Lower leg skin (tissue), 4 donors: ENCODE data around the gene GRAMD2B. TPM values are rescaled to one million over a fixed set of nuclear protein-coding genes. Genes with fewer than 3 reads are reported as not detected.

Experiments
- DNase-seq, 2 donors: peaks; one replicate each; pipeline ENCODE4 v3.0.0-alpha.2; 2019; ENCODE audit warnings: low spot score in 2 of 2
- H3K4me3 ChIP-seq: fragments of 200-600 bp; sonication (generic); 2 replicates; pipeline ENCODE4 v1.5.1; 2017; ENCODE audit warnings: mild to moderate bottlenecking, low read depth; ENCODE audit not compliant: poor library complexity, severe bottlenecking
- POLR2A ChIP-seq, 2 donors: fragments of 450-650 bp; IDR thresholded peaks; one replicate each; pipeline ENCODE4 v1.6.1; 2016 to 2017; ENCODE audit warnings: antibody characterized with exemption in 2 of 2, mild to moderate bottlenecking in 1 of 2, moderate library complexity in 1 of 2
- WGBS, 2 donors: methylation state at CpG; one replicate each; pipeline ENCODE4 v1.1.5; 2018; 5-methylcytosine and 5-hydroxymethylcytosine counted together
- intact Hi-C: fragments of 100-400 bp; cut with DNase I; formaldehyde crosslinking; loops from one replicate; pipeline ENCODE4 v1.15.0; 2023; ENCODE audit warnings: low total_unique reads
- total RNA-seq, 4 donors: library from RNA; depleted of rRNA; stranded (reverse); fragments of >200 nt; gene quantifications; one replicate each; pipeline ENCODE4 v1.1.0, GENCODE V29; 2016
- TF ChIP-seq, protein P1 (sequence below), 3 donors: fragments of 450-650 bp; IDR thresholded peaks; one replicate each; pipeline ENCODE4 v1.5.1; 2016; ENCODE audit warnings: antibody characterized with exemption in 3 of 3, mild to moderate bottlenecking in 3 of 3, moderate library complexity in 2 of 3

The GRAMD2B gene
- total RNA-seq, 4 donors from 2014 or later, result 58.9 to 99.8 (median 75.8) TPM

DNA sequence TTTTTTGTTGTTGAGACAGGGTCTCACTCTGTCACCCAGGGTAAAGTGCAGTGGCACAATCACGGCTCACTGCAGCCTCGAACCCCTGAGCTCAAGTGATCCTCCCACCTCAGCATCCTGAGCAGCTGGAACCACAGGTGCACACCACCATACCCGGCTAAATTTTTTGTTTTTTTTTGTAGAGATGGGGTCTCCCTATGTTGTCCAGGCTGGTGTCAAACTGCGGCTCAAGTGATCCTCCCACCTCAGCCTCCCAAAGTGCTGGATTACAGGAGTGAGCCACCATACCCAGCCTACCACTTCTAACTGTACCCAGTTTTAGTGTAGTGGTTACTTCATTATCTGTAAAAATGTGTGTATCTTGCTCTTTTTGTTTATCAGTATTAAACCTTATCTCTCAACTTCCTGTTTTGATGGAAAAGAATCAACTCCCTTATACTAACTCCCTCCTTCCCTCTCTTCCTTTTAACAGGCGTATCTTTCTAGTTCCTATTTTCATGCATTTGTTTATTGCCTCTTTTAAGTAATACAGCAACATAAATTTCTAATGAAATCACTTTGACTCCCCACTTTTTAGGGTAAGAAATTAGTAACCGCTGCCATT lies 33.1 kb downstream of the GRAMD2B start:
- WGBS, 2 donors, result 76 to 89% methylated on average over 6 of the region's 6 CpGs
- no peak for DNase-seq
- H3K4me3 ChIP-seq, result no peak overlapping the region
- TF ChIP-seq, protein P1, sequence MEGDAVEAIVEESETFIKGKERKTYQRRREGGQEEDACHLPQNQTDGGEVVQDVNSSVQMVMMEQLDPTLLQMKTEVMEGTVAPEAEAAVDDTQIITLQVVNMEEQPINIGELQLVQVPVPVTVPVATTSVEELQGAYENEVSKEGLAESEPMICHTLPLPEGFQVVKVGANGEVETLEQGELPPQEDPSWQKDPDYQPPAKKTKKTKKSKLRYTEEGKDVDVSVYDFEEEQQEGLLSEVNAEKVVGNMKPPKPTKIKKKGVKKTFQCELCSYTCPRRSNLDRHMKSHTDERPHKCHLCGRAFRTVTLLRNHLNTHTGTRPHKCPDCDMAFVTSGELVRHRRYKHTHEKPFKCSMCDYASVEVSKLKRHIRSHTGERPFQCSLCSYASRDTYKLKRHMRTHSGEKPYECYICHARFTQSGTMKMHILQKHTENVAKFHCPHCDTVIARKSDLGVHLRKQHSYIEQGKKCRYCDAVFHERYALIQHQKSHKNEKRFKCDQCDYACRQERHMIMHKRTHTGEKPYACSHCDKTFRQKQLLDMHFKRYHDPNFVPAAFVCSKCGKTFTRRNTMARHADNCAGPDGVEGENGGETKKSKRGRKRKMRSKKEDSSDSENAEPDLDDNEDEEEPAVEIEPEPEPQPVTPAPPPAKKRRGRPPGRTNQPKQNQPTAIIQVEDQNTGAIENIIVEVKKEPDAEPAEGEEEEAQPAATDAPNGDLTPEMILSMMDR (IDR thresholded peaks at IDR 0.05), result no peak
- TF ChIP-seq POLR2A (IDR thresholded peaks at IDR 0.05), result no peak
- intact Hi-C loops, result no loop called here

DNA sequence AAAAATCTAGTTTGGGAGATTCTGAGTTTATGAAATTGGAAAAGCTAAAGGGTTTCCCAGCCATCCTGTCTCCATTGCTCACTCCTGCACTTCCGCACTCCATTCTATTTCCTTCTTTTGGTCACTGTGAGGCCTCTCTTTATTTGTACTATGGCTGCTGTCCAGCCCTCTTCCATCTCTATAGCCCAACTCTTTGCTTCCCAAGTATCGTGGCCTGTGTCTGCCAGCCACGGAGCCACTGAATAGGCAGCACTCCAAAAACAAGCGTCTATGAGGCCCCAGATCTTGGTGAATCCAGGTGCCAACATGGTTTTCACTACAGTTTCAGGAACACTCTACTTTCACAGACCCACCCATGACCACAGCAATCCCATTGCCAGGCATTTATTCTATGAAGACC lies 37.2 kb downstream of the GRAMD2B start:
- DNase-seq, result no peak
- H3K4me3 ChIP-seq, result no peak overlapping the region
- intact Hi-C loops, result no loop called here
- 85 to 87% methylated on average over 4 of the region's 4 CpGs for WGBS, 2 donors
- TF ChIP-seq, protein P1 (IDR thresholded peaks at IDR 0.05), result no peak
- TF ChIP-seq POLR2A (IDR thresholded peaks at IDR 0.05), result no peak

DNA sequence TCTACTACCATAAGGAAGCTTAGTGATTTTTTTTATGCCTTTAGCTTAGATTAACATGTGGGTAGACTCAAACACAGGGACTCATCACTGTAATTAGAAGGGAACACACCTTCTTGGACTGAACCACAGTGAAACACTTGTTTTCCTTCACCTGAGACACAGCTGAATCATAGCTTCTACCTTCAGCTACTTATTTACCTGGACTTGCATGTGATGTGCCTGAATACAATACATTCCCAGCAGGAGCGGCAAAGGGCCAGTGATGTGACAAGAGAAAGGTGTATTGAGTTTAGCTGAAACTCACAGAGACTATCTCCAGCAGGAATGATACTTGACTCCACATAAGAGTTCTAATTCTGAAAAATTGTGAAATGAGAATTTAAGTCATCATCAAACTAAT lies 37.8 kb downstream of the GRAMD2B start:
- TF ChIP-seq, protein P1 (IDR thresholded peaks at IDR 0.05), result no peak
- no peak for TF ChIP-seq POLR2A (IDR thresholded peaks at IDR 0.05)
- WGBS, 2 donors, result 80 to 83% methylated on average over 1 of the region's 1 CpG
- no peak overlapping the region for H3K4me3 ChIP-seq
- intact Hi-C loops, result no loop called here
- DNase-seq, result no peak

DNA sequence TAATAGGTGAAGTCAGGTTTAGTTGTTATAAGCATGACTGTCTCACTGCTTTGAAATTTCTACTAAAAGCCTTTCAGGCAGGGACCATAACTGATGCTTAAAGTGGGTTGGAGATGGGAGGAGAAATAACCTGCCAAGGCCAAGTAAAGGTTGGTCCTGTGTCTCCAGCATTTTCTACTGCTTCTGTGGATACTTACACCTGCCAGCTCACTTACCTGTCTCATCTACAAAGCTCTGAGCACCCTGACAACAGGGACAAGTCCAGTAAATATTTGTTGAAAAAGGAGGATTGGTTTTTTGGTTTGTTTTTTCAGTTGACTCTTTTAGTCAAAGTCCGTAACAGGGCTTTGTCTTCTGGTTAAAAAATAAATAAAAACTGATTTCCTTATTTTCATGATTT lies 38.6 kb downstream of the GRAMD2B start:
- H3K4me3 ChIP-seq, result no peak overlapping the region
- WGBS, 2 donors, result 63 to 68% methylated on average over 1 of the region's 1 CpG
- TF ChIP-seq, protein P1 (IDR thresholded peaks at IDR 0.05), result no peak
- TF ChIP-seq POLR2A (IDR thresholded peaks at IDR 0.05), result no peak
- intact Hi-C loops, result no loop called here
- DNase-seq, result no peak

DNA sequence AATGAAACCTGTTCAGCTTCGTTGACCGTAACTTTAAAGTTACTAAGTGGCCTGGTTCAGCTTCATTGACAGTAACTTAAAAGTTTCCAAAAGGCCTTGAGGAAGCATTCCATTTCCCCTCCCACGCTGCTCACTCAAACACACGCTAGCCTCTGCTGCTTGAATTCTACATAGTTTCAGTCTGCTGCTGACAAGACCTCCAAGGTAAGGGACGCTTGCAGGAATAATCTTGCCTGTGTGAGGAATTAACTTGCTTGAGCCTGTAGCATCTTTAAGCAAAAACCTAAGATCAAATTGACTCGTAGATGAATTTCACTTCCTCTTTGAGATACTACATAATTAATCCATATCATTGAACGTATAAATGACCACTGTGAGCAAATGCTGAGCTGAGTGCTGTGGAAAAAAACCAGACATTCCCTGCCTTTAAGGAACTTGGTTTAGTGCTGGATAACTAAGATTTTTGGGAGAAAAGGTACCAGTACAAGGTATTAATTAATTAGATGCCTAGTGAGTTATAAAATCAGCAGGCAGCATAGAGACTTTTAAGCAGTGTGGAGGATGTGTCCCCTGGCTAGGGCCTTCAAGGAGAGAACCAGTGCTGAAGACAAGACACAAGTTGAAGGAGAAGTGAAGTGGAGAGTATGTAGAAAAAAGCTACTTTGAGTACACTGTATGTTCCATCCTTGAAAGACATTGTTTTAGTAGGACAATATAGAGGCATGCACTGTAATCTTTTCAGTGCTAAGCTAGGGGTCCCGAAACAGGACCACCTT lies 39.2 kb downstream of the GRAMD2B start:
- no peak for TF ChIP-seq POLR2A (IDR thresholded peaks at IDR 0.05)
- TF ChIP-seq, protein P1 (IDR thresholded peaks at IDR 0.05), result no peak
- intact Hi-C loops, result no loop called here
- H3K4me3 ChIP-seq, result no peak overlapping the region
- WGBS, 2 donors, result 45% methylated on average over 8 of the region's 8 CpGs
- DNase-seq, result no peak
